Activated naive CD4-positive, alpha-beta T cell treated with anti-CD3 and anti-CD28 coated beads, Interleukin-2, amount 50 U/mL, for 24 hours (primary cell): ENCODE measurements around the gene DNAJC3.

ENCODE experiments used
- H3K27ac Mint-ChIP-seq: one replicate; pipeline ENCODE4 v1.8.0; 2021; ENCODE audit warnings: mild to moderate bottlenecking, mixed read lengths
- H3K27me3 Mint-ChIP-seq: one replicate; pipeline ENCODE4 v1.8.0; 2021; ENCODE audit warnings: mixed read lengths
- H3K36me3 Mint-ChIP-seq: one replicate; pipeline ENCODE4 v1.8.0; 2021; ENCODE audit warnings: mixed read lengths
- H3K4me1 Mint-ChIP-seq: one replicate; pipeline ENCODE4 v1.8.0; 2021; ENCODE audit warnings: mixed read lengths
- H3K4me3 Mint-ChIP-seq: one replicate; pipeline ENCODE4 v1.8.0; 2021; ENCODE audit warnings: mild to moderate bottlenecking, mixed read lengths
- H3K9me3 Mint-ChIP-seq: one replicate; pipeline ENCODE4 v1.8.0; 2021; ENCODE audit warnings: mixed read lengths

Gene DNAJC3

GRCh38 chr13:95805921-95806320, 129.0 kb downstream of the DNAJC3 start:
- no peak overlapping the region for H3K4me3 Mint-ChIP-seq
- no peaks in the 10 kb centered on the region for H3K4me1 Mint-ChIP-seq
- peaks cover 13% of the 10 kb centered on the region for H3K9me3 Mint-ChIP-seq
- H3K27ac Mint-ChIP-seq = no peak overlapping the region
- no peaks in the 10 kb centered on the region for H3K36me3 Mint-ChIP-seq
- H3K27me3 Mint-ChIP-seq = peaks cover 23% of the 10 kb centered on the region

- H3K27me3 Mint-ChIP-seq = peaks cover 23% of the 10 kb centered on the region
Measured at GRCh38 chr13:95809429-95809828, 132.5 kb downstream of the DNAJC3 start.

GRCh38 chr13:95813139-95813538, 136.2 kb downstream of the DNAJC3 start:
- H3K27me3 Mint-ChIP-seq = peaks cover 19% of the 10 kb centered on the region
- H3K4me1 Mint-ChIP-seq = no peaks in the 10 kb centered on the region
- peaks cover 2% of the 10 kb centered on the region for H3K36me3 Mint-ChIP-seq
- no peak overlapping the region for H3K27ac Mint-ChIP-seq
- no peak overlapping the region for H3K4me3 Mint-ChIP-seq
- peaks cover 11% of the 10 kb centered on the region for H3K9me3 Mint-ChIP-seq

More at GRCh38 chr13:95809429-95809828, 132.5 kb downstream of the DNAJC3 start:
- Mint-ChIP-seq H3K9me3 (peaks cover 20% of the 10 kb centered on the region), H3K4me1 (no peaks in the 10 kb centered on the region), H3K4me3 (no peak overlapping the region), H3K27ac (no peak overlapping the region), H3K36me3 (peaks cover 2% of the 10 kb centered on the region)

- H3K4me3 Mint-ChIP-seq = no peak overlapping the region
- H3K9me3 Mint-ChIP-seq = peaks cover 11% of the 10 kb centered on the region
- H3K27me3 Mint-ChIP-seq = peaks cover 11% of the 10 kb centered on the region
- no peak overlapping the region for H3K27ac Mint-ChIP-seq
- H3K36me3 Mint-ChIP-seq = peaks cover 2% of the 10 kb centered on the region
- no peaks in the 10 kb centered on the region for H3K4me1 Mint-ChIP-seq
Measured at GRCh38 chr13:95814495-95814894, 137.6 kb downstream of the DNAJC3 start.

- Mint-ChIP-seq H3K27me3 (peaks cover 17% of the 10 kb centered on the region), H3K36me3 (no peaks in the 10 kb centered on the region), H3K4me3 (no peak overlapping the region), H3K27ac (no peak overlapping the region), H3K9me3 (no peaks in the 10 kb centered on the region), H3K4me1 (no peaks in the 10 kb centered on the region)
Measured at GRCh38 chr13:95822303-95822702, 145.4 kb downstream of the DNAJC3 start.

- Mint-ChIP-seq H3K27me3 (peaks cover 17% of the 10 kb centered on the region), H3K4me3 (no peak overlapping the region), H3K36me3 (no peaks in the 10 kb centered on the region), H3K9me3 (no peaks in the 10 kb centered on the region), H3K4me1 (no peaks in the 10 kb centered on the region), H3K27ac (no peak overlapping the region)
Measured at GRCh38 chr13:95833126-95833525, 156.2 kb downstream of the DNAJC3 start.

- Mint-ChIP-seq H3K9me3 (no peaks in the 10 kb centered on the region), H3K36me3 (no peaks in the 10 kb centered on the region), H3K27me3 (peaks cover 16% of the 10 kb centered on the region), H3K27ac (no peak overlapping the region), H3K4me3 (no peak overlapping the region), H3K4me1 (no peaks in the 10 kb centered on the region)
Measured at GRCh38 chr13:95833719-95834118, 156.8 kb downstream of the DNAJC3 start.

- Mint-ChIP-seq H3K27ac (no peak overlapping the region), H3K9me3 (no peaks in the 10 kb centered on the region), H3K36me3 (no peaks in the 10 kb centered on the region), H3K27me3 (peaks cover 17% of the 10 kb centered on the region), H3K4me3 (no peak overlapping the region), H3K4me1 (no peaks in the 10 kb centered on the region)
Measured at GRCh38 chr13:95834134-95834765, 157.3 kb downstream of the DNAJC3 start.

GRCh38 chr13:95841894-95842293, 165.0 kb downstream of the DNAJC3 start:
- no peaks in the 10 kb centered on the region for H3K9me3 Mint-ChIP-seq
- H3K4me1 Mint-ChIP-seq = no peaks in the 10 kb centered on the region
- H3K27me3 Mint-ChIP-seq = peaks cover 11% of the 10 kb centered on the region
- no peak overlapping the region for H3K4me3 Mint-ChIP-seq
- H3K27ac Mint-ChIP-seq = no peak overlapping the region
- no peaks in the 10 kb centered on the region for H3K36me3 Mint-ChIP-seq

- Mint-ChIP-seq H3K27ac (no peak overlapping the region), H3K36me3 (no peaks in the 10 kb centered on the region), H3K9me3 (no peaks in the 10 kb centered on the region), H3K27me3 (peaks cover 7% of the 10 kb centered on the region), H3K4me1 (no peaks in the 10 kb centered on the region), H3K4me3 (no peak overlapping the region)
Measured at GRCh38 chr13:95842898-95843297, 166.0 kb downstream of the DNAJC3 start.
